Caki2 (cell line): ENCODE data around the gene TMEM35B. TPM values are rescaled to one million over a fixed set of nuclear protein-coding genes. Genes with fewer than 3 reads are reported as not detected.
A peak's percentile ranks its signal among the peaks of the same experiment; 100 is the strongest.
"Not testable (repeated sequence)": the region's sequence is repeated elsewhere in the genome, so short reads cannot be mapped to it uniquely, and the experiment has no call there.

Source experiments
- DNase-seq: peaks from one replicate; pipeline ENCODE4 v3.0.0-alpha.2; 2015; ENCODE audit warnings: low read depth
- in situ Hi-C: cut with HindIII; loops from 2 replicates; pipeline ENCODE4 v1.10.0; 2016; ENCODE audit warnings: low sequenced_read_pairs, low pct_unique_long_range_greater_than_20kb, mixed read lengths
- total RNA-seq: library from RNA; depleted of rRNA; stranded (reverse); fragments of >200 nt; shearing (Covaris generic); gene quantifications from 2 replicates; pipeline ENCODE4 v1.2.3, GENCODE V29; 2014; ENCODE audit warnings: low replicate concordance; rRNA removed

The TMEM35B gene
- 55.9 and 57.6 TPM in 2 replicates for total RNA-seq

GRCh38 chr1:34984793-34985608 lies at the start of gene TMEM35B:
TMEM35B (minus strand) TSS chr1:34985347; CDS start chr1:34985305, 42 bp downstream.
- in situ Hi-C loops, result no loop called here
- DNase-seq, result peak; percentile 53

GRCh38 chr1:35033346-35033745 lies 48.2 kb upstream of the TMEM35B start:
- in situ Hi-C loops, result no loop called here
- no peak for DNase-seq

- DNase-seq, result no peak
- in situ Hi-C loops, result no loop called here
Measured at GRCh38 chr1:35032384-35032739, 47.2 kb upstream of the TMEM35B start.

- DNase-seq, result peak; percentile 6
Measured at GRCh38 chr1:35030756-35031446, 45.8 kb upstream of the TMEM35B start.

GRCh38 chr1:35030338-35030737 lies 45.2 kb upstream of the TMEM35B start:
- in situ Hi-C loops, result no loop called here

More at GRCh38 chr1:35030756-35031446, 45.8 kb upstream of the TMEM35B start:
- in situ Hi-C loops, result no loop called here

GRCh38 chr1:35029761-35030160 lies 44.6 kb upstream of the TMEM35B start:
- DNase-seq, result no peak
- in situ Hi-C loops, result no loop called here

More at GRCh38 chr1:35030338-35030737, 45.2 kb upstream of the TMEM35B start:
- no peak for DNase-seq

- in situ Hi-C loops, result no loop called here
- DNase-seq, result no peak
Measured at GRCh38 chr1:35016406-35016805, 31.3 kb upstream of the TMEM35B start.

- no peak for DNase-seq
- in situ Hi-C loops, result no loop called here
Measured at GRCh38 chr1:35014486-35014885, 29.3 kb upstream of the TMEM35B start.

GRCh38 chr1:35005711-35006110 lies 20.6 kb upstream of the TMEM35B start:
- in situ Hi-C loops, result no loop called here
- DNase-seq, result no peak

GRCh38 chr1:35001743-35002142 lies 16.6 kb upstream of the TMEM35B start:
- in situ Hi-C loops, result no loop called here
- DNase-seq, result no peak

GRCh38 chr1:34994878-34995277 lies 9.7 kb upstream of the TMEM35B start:
- in situ Hi-C loops, result no loop called here
- no peak for DNase-seq

- in situ Hi-C loops, result no loop called here
- no peak for DNase-seq
Measured at GRCh38 chr1:34988581-34988980, 3.4 kb upstream of the TMEM35B start.

- in situ Hi-C loops, result no loop called here
- DNase-seq, result no peak
Measured at GRCh38 chr1:34988147-34988546, 3.0 kb upstream of the TMEM35B start.

GRCh38 chr1:34987018-34987417 lies 1.9 kb upstream of the TMEM35B start:
- DNase-seq, result no peak
- in situ Hi-C loops, result no loop called here

- DNase-seq, in situ Hi-C loops: not testable (repeated sequence)
Measured at GRCh38 chr1:34985609-34985904, 410 bp upstream of the TMEM35B start.

- in situ Hi-C loops, result no loop called here
- DNase-seq, result peak; percentile 12
Measured at GRCh38 chr1:34984435-34984792, 733 bp downstream of the TMEM35B start.

GRCh38 chr1:34983700-34984355 lies 1.3 kb downstream of the TMEM35B start:
- in situ Hi-C loops, result no loop called here
- no peak for DNase-seq

GRCh38 chr1:34982820-34983376 lies 2.2 kb downstream of the TMEM35B start:
- DNase-seq, result no peak
- in situ Hi-C loops, result no loop called here

- DNase-seq, result no peak
- in situ Hi-C loops, result no loop called here
Measured at GRCh38 chr1:34980715-34981114, 4.4 kb downstream of the TMEM35B start.
